ENCODE measurements around the gene GNPTG. TPM values are rescaled to one million over a fixed set of nuclear protein-coding genes. Genes with fewer than 3 reads are reported as not detected.

Gene GNPTG
- total and polyA plus RNA-seq, 2 donors (not counting 1 experiment from before 2014, with no cell fraction given): 76.0 to 109 TPM

DNA sequence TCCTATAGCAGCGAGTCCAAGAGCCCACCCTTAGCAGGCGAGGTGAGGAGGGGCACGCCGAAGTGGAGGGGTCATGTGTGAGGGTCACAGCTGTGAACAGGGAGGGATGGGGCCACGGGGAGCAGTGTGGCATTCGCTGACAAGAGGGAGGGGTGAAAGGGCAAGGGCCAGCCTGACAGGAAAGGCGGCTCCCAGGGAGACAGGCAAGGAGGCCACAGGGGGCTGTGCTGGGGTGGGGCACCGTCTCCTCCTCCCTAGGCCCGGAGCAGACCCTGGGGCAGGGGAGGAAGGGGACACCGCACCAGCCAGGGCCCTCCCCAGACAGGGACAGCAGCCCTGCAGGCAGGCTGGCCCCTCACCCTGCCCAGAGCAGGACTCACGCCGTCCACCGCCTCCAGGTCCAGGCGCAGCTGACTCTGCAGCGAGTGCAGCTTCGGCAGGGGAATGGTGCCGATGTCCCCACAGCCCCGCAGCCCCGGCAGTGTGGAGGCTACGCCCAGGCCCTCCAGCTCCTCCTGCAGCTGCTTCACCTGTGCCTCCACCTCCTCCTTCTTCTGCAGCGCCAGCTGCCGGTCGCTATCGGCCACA, 15.1 kb downstream of the GNPTG start:
- WGBS (ENCODE audit: insufficient coverage): 98% methylated on average over 24 of the region's 24 CpGs
- ATAC-seq (ENCODE audit: low read depth) (no peak), DNase-seq (no peak)
- H3K27me3 ChIP-seq (replicated peaks in 1 of 4; ENCODE audit: control extremely low read depth in 1 of 4, control insufficient read depth in 3 of 4, insufficient read depth in 4 of 4, low read length in 3 of 4): no peaks in the 10 kb centered on the region
- H3K27ac ChIP-seq (ENCODE audit: low read length in 2 of 2): no peak overlapping the region
- no peak overlapping the region for H3K4me3 Mint-ChIP-seq
- no peak overlapping the region for H3K27ac Mint-ChIP-seq
- H3K27me3 Mint-ChIP-seq: no peaks in the 10 kb centered on the region
- peaks cover 39% of the 10 kb centered on the region for H4K20me1 ChIP-seq (ENCODE audit: control insufficient read depth, insufficient read depth, low read length, poor library complexity, severe bottlenecking)
- peaks cover 0 to 56% of the 10 kb centered on the region in 2 experiments for H3K36me3 ChIP-seq (replicated peaks in 1 of 2; ENCODE audit: control extremely low read depth in 1 of 2, control insufficient read depth in 1 of 2, extremely low read depth in 1 of 2, insufficient read depth in 2 of 2, low read length in 1 of 2)
- H3K9ac ChIP-seq (ENCODE audit: low read length): no peak overlapping the region
- POLR2A ChIA-PET: no interaction called here
- H3K4me3 ChIP-seq (ENCODE audit: control extremely low read depth in 1 of 5, extremely low read depth in 1 of 5, insufficient read depth in 1 of 5, low read depth in 2 of 5, low read length in 4 of 5): no peak overlapping the region
- peaks cover 0 to 2% (median 0%) of the 10 kb centered on the region in 3 donors for H3K9me3 ChIP-seq (ENCODE audit: control extremely low read depth in 1 of 3, control insufficient read depth in 2 of 3, insufficient read depth in 1 of 3, low read length in 2 of 3)
- peaks cover 12% of the 10 kb centered on the region for H3K79me2 ChIP-seq (ENCODE audit: control insufficient read depth, insufficient read depth, low read length)
- H3K9me3 Mint-ChIP-seq (ENCODE audit: insufficient read depth): no peaks in the 10 kb centered on the region
- peaks cover 2% of the 10 kb centered on the region for H3K4me1 Mint-ChIP-seq
- intact Hi-C loops (cut with micrococcal nuclease): no loop called here
- H3K4me1 ChIP-seq (ENCODE audit: control insufficient read depth in 2 of 2, insufficient read depth in 2 of 2, low read length in 2 of 2): no peaks in the 10 kb centered on the region
- CTCF ChIA-PET: no interaction called here
- no peak overlapping the region for H3K4me2 ChIP-seq (replicated peaks; ENCODE audit: low read depth, low read length, poor library complexity, severe bottlenecking)
- H2AFZ ChIP-seq (ENCODE audit: insufficient read depth, low read depth, low read length, poor library complexity, severe bottlenecking): no peak overlapping the region
- TF ChIP-seq, protein P1, sequence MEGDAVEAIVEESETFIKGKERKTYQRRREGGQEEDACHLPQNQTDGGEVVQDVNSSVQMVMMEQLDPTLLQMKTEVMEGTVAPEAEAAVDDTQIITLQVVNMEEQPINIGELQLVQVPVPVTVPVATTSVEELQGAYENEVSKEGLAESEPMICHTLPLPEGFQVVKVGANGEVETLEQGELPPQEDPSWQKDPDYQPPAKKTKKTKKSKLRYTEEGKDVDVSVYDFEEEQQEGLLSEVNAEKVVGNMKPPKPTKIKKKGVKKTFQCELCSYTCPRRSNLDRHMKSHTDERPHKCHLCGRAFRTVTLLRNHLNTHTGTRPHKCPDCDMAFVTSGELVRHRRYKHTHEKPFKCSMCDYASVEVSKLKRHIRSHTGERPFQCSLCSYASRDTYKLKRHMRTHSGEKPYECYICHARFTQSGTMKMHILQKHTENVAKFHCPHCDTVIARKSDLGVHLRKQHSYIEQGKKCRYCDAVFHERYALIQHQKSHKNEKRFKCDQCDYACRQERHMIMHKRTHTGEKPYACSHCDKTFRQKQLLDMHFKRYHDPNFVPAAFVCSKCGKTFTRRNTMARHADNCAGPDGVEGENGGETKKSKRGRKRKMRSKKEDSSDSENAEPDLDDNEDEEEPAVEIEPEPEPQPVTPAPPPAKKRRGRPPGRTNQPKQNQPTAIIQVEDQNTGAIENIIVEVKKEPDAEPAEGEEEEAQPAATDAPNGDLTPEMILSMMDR (IDR thresholded peaks at IDR 0.05): no peak
- no peak for TF ChIP-seq EZH2 (IDR thresholded peaks at IDR 0.05; ENCODE audit: borderline replicate concordance, insufficient read depth, low read depth, low read length, poor library complexity, severe bottlenecking)

DNA sequence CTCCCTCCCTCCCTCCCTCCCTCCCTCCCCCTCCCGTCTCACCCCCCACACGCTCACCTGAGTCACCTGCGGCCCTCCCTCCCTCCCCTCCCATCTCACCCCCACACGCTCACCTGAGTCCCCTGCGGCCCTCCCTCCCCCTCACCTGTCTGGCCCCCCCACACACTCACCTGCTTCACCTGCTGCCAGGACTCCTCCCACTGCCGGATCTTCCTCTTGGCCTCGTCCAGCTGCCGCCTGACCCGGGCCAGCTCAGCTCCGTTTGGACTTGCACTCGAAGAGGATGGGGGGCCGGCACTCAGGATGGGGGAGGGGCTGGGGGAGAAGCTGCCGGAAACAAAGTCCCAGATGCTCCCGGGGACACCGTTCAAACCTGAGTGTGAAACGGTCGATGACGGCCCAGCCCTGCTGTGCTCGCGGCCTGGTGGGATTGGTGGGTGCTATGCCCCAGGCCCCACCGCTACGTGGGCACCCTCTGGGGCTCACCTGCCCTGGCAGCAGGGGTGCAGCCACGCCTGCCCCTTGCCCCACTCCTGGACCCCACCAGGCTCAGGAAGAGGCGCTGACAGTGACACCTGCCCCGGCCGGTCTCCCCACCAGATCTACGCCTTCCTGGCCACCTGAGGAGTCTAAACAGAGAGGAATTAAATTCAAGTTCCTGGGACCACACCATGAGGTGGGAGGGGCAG, 15.9 kb downstream of the GNPTG start:
- Mint-ChIP-seq H3K9me3 (ENCODE audit: insufficient read depth) (no peaks in the 10 kb centered on the region), H3K27me3 (no peaks in the 10 kb centered on the region), H3K27ac (no peak overlapping the region), H3K4me3 (no peak overlapping the region), H3K4me1 (peaks cover 2% of the 10 kb centered on the region)
- TF ChIP-seq, protein P1 (IDR thresholded peaks at IDR 0.05): no peak
- TF ChIP-seq EZH2 (IDR thresholded peaks at IDR 0.05; ENCODE audit: borderline replicate concordance, insufficient read depth, low read depth, low read length, poor library complexity, severe bottlenecking): no peak
- H3K9me3 ChIP-seq (ENCODE audit: control extremely low read depth in 1 of 3, control insufficient read depth in 2 of 3, insufficient read depth in 1 of 3, low read length in 2 of 3): peaks cover 0 to 2% (median 0%) of the 10 kb centered on the region in 3 donors
- H3K36me3 ChIP-seq (replicated peaks in 1 of 2; ENCODE audit: control extremely low read depth in 1 of 2, control insufficient read depth in 1 of 2, extremely low read depth in 1 of 2, insufficient read depth in 2 of 2, low read length in 1 of 2): peaks cover 0 to 48% of the 10 kb centered on the region in 2 experiments
- peaks cover 30% of the 10 kb centered on the region for H4K20me1 ChIP-seq (ENCODE audit: control insufficient read depth, insufficient read depth, low read length, poor library complexity, severe bottlenecking)
- 97% methylated on average over 18 of the region's 27 CpGs for WGBS (ENCODE audit: insufficient coverage)
- intact Hi-C loops (cut with micrococcal nuclease): no loop called here
- ChIA-PET POLR2A (no interaction called here), CTCF (no interaction called here)
- no peak overlapping the region for H2AFZ ChIP-seq (ENCODE audit: insufficient read depth, low read depth, low read length, poor library complexity, severe bottlenecking)
- H3K9ac ChIP-seq (ENCODE audit: low read length): no peak overlapping the region
- H3K4me3 ChIP-seq (ENCODE audit: control extremely low read depth in 1 of 5, extremely low read depth in 1 of 5, insufficient read depth in 1 of 5, low read depth in 2 of 5, low read length in 4 of 5): no peak overlapping the region
- ATAC-seq (ENCODE audit: low read depth) (no peak), DNase-seq (no peak)
- no peak overlapping the region for H3K27ac ChIP-seq (ENCODE audit: low read length in 2 of 2)
- no peaks in the 10 kb centered on the region for H3K27me3 ChIP-seq (replicated peaks in 1 of 4; ENCODE audit: control extremely low read depth in 1 of 4, control insufficient read depth in 3 of 4, insufficient read depth in 4 of 4, low read length in 3 of 4)
- H3K4me1 ChIP-seq (ENCODE audit: control insufficient read depth in 2 of 2, insufficient read depth in 2 of 2, low read length in 2 of 2): no peaks in the 10 kb centered on the region
- H3K79me2 ChIP-seq (ENCODE audit: control insufficient read depth, insufficient read depth, low read length): peaks cover 4% of the 10 kb centered on the region
- H3K4me2 ChIP-seq (replicated peaks; ENCODE audit: low read depth, low read length, poor library complexity, severe bottlenecking): no peak overlapping the region
